CD4-positive, alpha-beta T cell (primary cell): ENCODE measurements around the gene NANOGP8. TPM values are rescaled to one million over a fixed set of nuclear protein-coding genes. Genes with fewer than 3 reads are reported as not detected.

Experiments
- ATAC-seq: fragments of 200-7000 bp; cut with Tn5 transposase; one replicate; pipeline ENCODE4 v1.10.0; 2022; ENCODE audit warnings: mild to moderate bottlenecking; ENCODE audit not compliant: poor library complexity
- CTCF ChIA-PET: fragments of 350-600 bp; sonication (Branson Sonifier 250); formaldehyde crosslinking; loops from one replicate; lab custom pipeline; 2021; ENCODE audit warnings: antibody characterized with exemption, inconsistent platforms; lab: Charles Lee
- POLR2A ChIA-PET: fragments of 350-600 bp; sonication (Branson Sonifier 250); formaldehyde crosslinking; loops from one replicate; lab custom pipeline; 2021; ENCODE audit warnings: antibody characterized with exemption, inconsistent platforms; lab: Charles Lee
- DNase-seq, 14 experiments: peaks; one replicate each; pipeline ENCODE4 v3.0.0-alpha.2; 2013 to 2020; ENCODE audit warnings: mixed read lengths in 2 of 14
- H3K27ac ChIP-seq, 2 donors: one replicate each; pipeline versions ENCODE4 v1.5.1 to v1.7.0; 2013; ENCODE audit warnings: low read length in 2 of 2, low read depth in 1 of 2, mild to moderate bottlenecking in 1 of 2
- H3K27me3 ChIP-seq, 2 experiments: 1 replicate in 1 of 2; 2 replicates in 1 of 2; pipeline versions ENCODE4 v1.6.1 to v1.7.0; 2013; ENCODE audit warnings: low read length in 2 of 2, control low read depth in 1 of 2, mild to moderate bottlenecking in 1 of 2, moderate library complexity in 1 of 2; ENCODE audit not compliant: insufficient read depth in 2 of 2, control insufficient read depth in 1 of 2
- H3K36me3 ChIP-seq: one replicate; pipeline ENCODE4 v1.6.1; 2013; ENCODE audit warnings: low read length, control low read depth; ENCODE audit not compliant: insufficient read depth
- H3K4me1 ChIP-seq: one replicate; pipeline ENCODE4 v1.6.1; 2013; ENCODE audit warnings: low read length, control low read depth; ENCODE audit not compliant: insufficient read depth
- H3K4me3 ChIP-seq: one replicate; pipeline ENCODE4 v1.5.1; 2013; ENCODE audit warnings: mild to moderate bottlenecking, low read length, moderate library complexity
- H3K9me3 ChIP-seq, 2 experiments: 1 replicate in 1 of 2; 2 replicates in 1 of 2; pipeline versions ENCODE4 v1.6.1 to v1.7.0; 2013; ENCODE audit warnings: low read length in 2 of 2, mild to moderate bottlenecking in 2 of 2, control low read depth in 1 of 2, moderate library complexity in 1 of 2; ENCODE audit not compliant: control insufficient read depth in 1 of 2, insufficient read depth in 1 of 2
- H3K27ac Mint-ChIP-seq: one replicate; pipeline ENCODE4 v1.8.0; 2020; ENCODE audit warnings: mixed read lengths
- H3K27me3 Mint-ChIP-seq: one replicate; pipeline ENCODE4 v1.8.0; 2021; ENCODE audit warnings: mixed read lengths
- H3K36me3 Mint-ChIP-seq: one replicate; pipeline ENCODE4 v1.8.0; 2021; ENCODE audit warnings: low read depth, mixed read lengths
- H3K4me1 Mint-ChIP-seq: one replicate; pipeline ENCODE4 v1.8.0; 2021; ENCODE audit warnings: low read depth, mixed read lengths
- H3K4me3 Mint-ChIP-seq: one replicate; pipeline ENCODE4 v1.8.0; 2020; ENCODE audit warnings: mild to moderate bottlenecking, mixed read lengths
- H3K9me3 Mint-ChIP-seq: one replicate; pipeline ENCODE4 v1.8.0; 2020; ENCODE audit warnings: mixed read lengths
- CTCF ChIP-seq: fragments of 200-600 bp; IDR thresholded peaks from one replicate; pipeline ENCODE4 v1.8.0; 2022; ENCODE audit warnings: antibody characterized with exemption, mild to moderate bottlenecking
- intact Hi-C, 2 experiments: fragments of 100-400 bp; cut with DNase I in 1 of 2; cut with micrococcal nuclease in 1 of 2; formaldehyde crosslinking; loops; one replicate each; pipeline versions ENCODE4 v1.15.1 to v1.9.0; 2023 to 2025; cut with DNase I, micrococcal nuclease
- total RNA-seq, 174 experiments: library from RNA in 2 of 174; stranded (reverse) in 2 of 174; gene quantifications; one replicate each; pipeline ENCODE4 v1.2.3 and lab custom pipeline; 2021 to 2026

Gene NANOGP8
- total RNA-seq, 2 experiments from 2014 or later, result not detected

GRCh38 chr15:35107122-35107521 lies 22.0 kb upstream of the NANOGP8 start:
- Mint-ChIP-seq H3K27ac (no peak overlapping the region), H3K4me3 (no peak overlapping the region), H3K4me1 (no peaks in the 10 kb centered on the region), H3K36me3 (no peaks in the 10 kb centered on the region), H3K9me3 (no peaks in the 10 kb centered on the region), H3K27me3 (no peaks in the 10 kb centered on the region)
- H3K27ac ChIP-seq, result no peak overlapping the region
- no peaks in the 10 kb centered on the region for H3K36me3 ChIP-seq
- ATAC-seq (no peak), DNase-seq (no peak)
- POLR2A ChIA-PET, result interaction anchor here (0.5 kb wide), 1 partner anchor 16 kb away, joined by 3 read pairs; no protein-coding TSS in a partner anchor
- intact Hi-C loops, result no loop called here
- no peak overlapping the region for H3K4me3 ChIP-seq
- TF ChIP-seq CTCF, result no peak
- H3K27me3 ChIP-seq, result no peaks in the 10 kb centered on the region
- CTCF ChIA-PET, result no interaction called here
- H3K4me1 ChIP-seq, result no peaks in the 10 kb centered on the region
- no peaks in the 10 kb centered on the region for H3K9me3 ChIP-seq

- POLR2A ChIA-PET, result no interaction called here
Measured at GRCh38 chr15:35104526-35105147, 19.5 kb upstream of the NANOGP8 start.

DNA sequence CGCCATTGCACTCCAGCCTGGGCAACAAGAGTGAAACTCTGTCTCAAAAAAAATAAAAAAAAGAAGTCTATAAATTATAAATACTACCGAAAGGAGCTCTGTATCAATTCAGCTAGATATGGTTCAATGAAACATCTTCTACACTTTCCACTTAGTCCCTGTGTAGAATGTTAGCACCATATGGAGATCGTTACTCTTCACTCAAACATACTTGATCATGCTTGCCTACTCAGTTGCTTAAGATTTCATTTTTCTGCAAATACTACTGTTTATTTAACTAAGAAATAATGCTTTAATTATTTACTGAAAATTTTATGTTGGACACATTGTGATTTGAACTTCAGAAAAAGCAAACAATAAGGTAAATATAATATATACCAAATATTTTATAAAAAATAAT lies 17.1 kb upstream of the NANOGP8 start:
- no peak overlapping the region for H3K4me3 ChIP-seq
- no peaks in the 10 kb centered on the region for H3K36me3 ChIP-seq
- TF ChIP-seq CTCF, result no peak
- intact Hi-C loops, result no loop called here
- no peak overlapping the region for H3K4me3 Mint-ChIP-seq
- ChIA-PET POLR2A (no interaction called here), CTCF (no interaction called here)
- no peaks in the 10 kb centered on the region for H3K36me3 Mint-ChIP-seq
- H3K4me1 Mint-ChIP-seq, result no peaks in the 10 kb centered on the region
- H3K4me1 ChIP-seq, result no peaks in the 10 kb centered on the region
- ATAC-seq (no peak), DNase-seq (no peak)
- H3K9me3 ChIP-seq, result no peaks in the 10 kb centered on the region
- H3K27ac ChIP-seq, result no peak overlapping the region
- no peaks in the 10 kb centered on the region for H3K27me3 ChIP-seq
- no peaks in the 10 kb centered on the region for H3K9me3 Mint-ChIP-seq
- H3K27ac Mint-ChIP-seq, result no peak overlapping the region
- no peaks in the 10 kb centered on the region for H3K27me3 Mint-ChIP-seq

More at GRCh38 chr15:35104526-35105147, 19.5 kb upstream of the NANOGP8 start:
- no peaks in the 10 kb centered on the region for H3K36me3 Mint-ChIP-seq
- H3K4me3 ChIP-seq, result no peak overlapping the region
- H3K27me3 Mint-ChIP-seq, result no peaks in the 10 kb centered on the region
- no peaks in the 10 kb centered on the region for H3K4me1 ChIP-seq
- H3K4me1 Mint-ChIP-seq, result no peaks in the 10 kb centered on the region
- no peaks in the 10 kb centered on the region for H3K27me3 ChIP-seq
- no peak overlapping the region for H3K4me3 Mint-ChIP-seq
- H3K27ac ChIP-seq, result no peak overlapping the region
- intact Hi-C loops, result no loop called here
- CTCF ChIA-PET, result no interaction called here
- DNase-seq (no peak), ATAC-seq (no peak)
- H3K27ac Mint-ChIP-seq, result no peak overlapping the region
- no peaks in the 10 kb centered on the region for H3K9me3 Mint-ChIP-seq
- no peaks in the 10 kb centered on the region for H3K9me3 ChIP-seq
- H3K36me3 ChIP-seq, result no peaks in the 10 kb centered on the region
- TF ChIP-seq CTCF, result no peak
